GM23248 (cell line): ENCODE measurements around the gene OGT. TPM values are rescaled to one million over a fixed set of nuclear protein-coding genes. Genes with fewer than 3 reads are reported as not detected.

Experiments used
- DNase-seq: peaks from one replicate; pipeline ENCODE4 v3.0.0-alpha.2; 2015
- H2AFZ ChIP-seq: fragments of 200-600 bp; sonication (generic); 2 replicates; pipeline ENCODE4 v1.6.1; 2016; ENCODE audit warnings: antibody characterized with exemption
- H3F3A ChIP-seq: fragments of 200-600 bp; sonication (generic); 2 replicates; pipeline ENCODE4 v1.6.1; 2016; ENCODE audit warnings: mild to moderate bottlenecking, antibody characterized with exemption, mixed run types; ENCODE audit not compliant: insufficient read depth
- H3K27ac ChIP-seq: fragments of 200-600 bp; sonication (generic); 2 replicates; pipeline ENCODE4 v1.5.1; 2016; ENCODE audit warnings: mild to moderate bottlenecking
- H3K27me3 ChIP-seq: fragments of 200-600 bp; sonication (generic); replicated peaks from 2 replicates; pipeline ENCODE4 v1.6.1; 2016; ENCODE audit warnings: mild to moderate bottlenecking; ENCODE audit not compliant: insufficient read depth
- H3K36me3 ChIP-seq: fragments of 200-600 bp; sonication (generic); 2 replicates; pipeline ENCODE4 v1.6.1; 2016; ENCODE audit warnings: low read depth, mild to moderate bottlenecking
- H3K4me1 ChIP-seq: fragments of 200-600 bp; sonication (generic); 2 replicates; pipeline ENCODE4 v1.6.1; 2016; ENCODE audit warnings: mild to moderate bottlenecking; ENCODE audit not compliant: insufficient read depth
- H3K4me2 ChIP-seq: fragments of 200-600 bp; sonication (generic); one replicate; pipeline ENCODE4 v1.6.1; 2016; ENCODE audit warnings: mild to moderate bottlenecking; ENCODE audit not compliant: unreplicated experiment
- H3K4me3 ChIP-seq: fragments of 200-600 bp; sonication (generic); 2 replicates; pipeline ENCODE4 v1.5.1; 2016; ENCODE audit warnings: mild to moderate bottlenecking
- H3K79me2 ChIP-seq: fragments of 200-600 bp; sonication (generic); 2 replicates; pipeline ENCODE4 v1.6.1; 2016; ENCODE audit warnings: mild to moderate bottlenecking; ENCODE audit not compliant: insufficient read depth
- H3K9ac ChIP-seq: fragments of 200-600 bp; sonication (generic); 2 replicates; pipeline ENCODE4 v1.6.1; 2016; ENCODE audit warnings: mild to moderate bottlenecking
- H3K9me2 ChIP-seq: fragments of 200-600 bp; sonication (generic); 2 replicates; pipeline ENCODE4 v1.6.1; 2016; ENCODE audit warnings: mixed run types, mild to moderate bottlenecking, moderate library complexity; ENCODE audit not compliant: insufficient read depth
- H3K9me3 ChIP-seq: fragments of 200-600 bp; sonication (generic); one replicate; pipeline ENCODE4 v1.6.1; 2017; ENCODE audit warnings: low read depth
- H4K20me1 ChIP-seq: fragments of 200-600 bp; sonication (generic); 2 replicates; pipeline ENCODE4 v1.6.0; 2016; ENCODE audit not compliant: insufficient read depth
- EZH2 ChIP-seq: fragments of 200-600 bp; sonication (generic); IDR thresholded peaks from 2 replicates; pipeline ENCODE4 v1.6.1; 2018; ENCODE audit warnings: antibody characterized with exemption, mild to moderate bottlenecking; ENCODE audit not compliant: insufficient read depth, poor library complexity, severe bottlenecking
- EZH2phosphoT487 ChIP-seq: fragments of 200-600 bp; sonication (generic); IDR thresholded peaks from 2 replicates; pipeline ENCODE4 v1.6.1; 2018; ENCODE audit warnings: antibody characterized with exemption, moderate library complexity, mild to moderate bottlenecking, low read depth; ENCODE audit not compliant: insufficient read depth
- WGBS, 2 experiments: methylation state at CpG; one replicate each; pipeline ENCODE4 v1.1.6; 2015 to 2017; ENCODE audit warnings: low lambda C conversion rate in 2 of 2, low coverage in 1 of 2; ENCODE audit errors: missing lambda C conversion rate in 2 of 2; 5-methylcytosine and 5-hydroxymethylcytosine counted together
- in situ Hi-C: fragments of 300-500 bp; cut with MboI; formaldehyde crosslinking; loops from 2 replicates; pipeline ENCODE4 v1.15.0; 2020
- polyA plus RNA-seq: library from polyadenylated mRNA; unstranded; fragments of >200 nt; fragmentation: Nextera tagmentation; extraction: Ambion mirVana; gene quantifications from 2 replicates; pipeline ENCODE4 v1.2.1, GENCODE V29; 2016
- small RNA-seq: library from RNA; depleted of rRNA; stranded (forward); fragments of <200 nt; gene quantifications from one replicate; pipeline ENCODE3, GENCODE V24; 2014; ENCODE audit warnings: low read depth, low replicate concordance
- total RNA-seq: library from RNA; depleted of rRNA; stranded (reverse); fragments of >200 nt; shearing (Covaris generic); gene quantifications from 2 replicates; pipeline ENCODE4 v1.2.3, GENCODE V29; 2014; rRNA removed

The OGT gene
- total and polyA plus RNA-seq, 2 experiments from 2014 or later, result 42.1 to 97.1 TPM

DNA sequence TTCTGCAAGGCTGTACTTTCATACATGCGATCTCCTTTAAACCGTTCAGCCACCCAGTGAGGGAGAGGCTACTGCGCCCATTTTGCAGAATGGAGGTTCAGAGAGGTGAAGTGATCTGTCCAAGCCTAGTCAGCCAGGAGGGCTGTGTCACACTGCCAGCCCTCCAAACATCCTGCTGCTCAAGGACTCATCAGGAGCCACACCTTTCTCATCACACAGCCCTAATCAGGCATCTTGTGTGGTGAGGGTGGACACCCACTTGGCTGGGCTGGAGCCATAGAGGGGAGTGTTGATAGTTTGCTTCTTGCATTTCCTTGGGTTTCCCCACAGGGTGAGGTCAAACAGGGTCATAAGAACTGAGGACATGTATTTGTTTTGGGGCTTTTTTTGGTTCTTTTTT, 90.8 kb downstream of the OGT start:
- no peak for DNase-seq
- no peak for TF ChIP-seq EZH2phosphoT487
- Histone ChIP-seq H3F3A (no peaks in the 10 kb centered on the region), H3K27me3 (no peaks in the 10 kb centered on the region), H3K9me3 (no peaks in the 10 kb centered on the region), H3K36me3 (no peaks in the 10 kb centered on the region), H3K9me2 (no peaks in the 10 kb centered on the region), H3K9ac (no peak overlapping the region), H3K4me1 (peaks cover 11% of the 10 kb centered on the region; the same call in 1 of the 2 replicates), H3K79me2 (no peaks in the 10 kb centered on the region), H3K27ac (no peak overlapping the region), H2AFZ (no peak overlapping the region), H3K4me2 (no peak overlapping the region), H3K4me3 (no peak overlapping the region), H4K20me1 (no peaks in the 10 kb centered on the region)
- 100% methylated on average over 1 to 3 of the region's 3 CpGs for WGBS, 2 experiments
- in situ Hi-C loops, result no loop called here

DNA sequence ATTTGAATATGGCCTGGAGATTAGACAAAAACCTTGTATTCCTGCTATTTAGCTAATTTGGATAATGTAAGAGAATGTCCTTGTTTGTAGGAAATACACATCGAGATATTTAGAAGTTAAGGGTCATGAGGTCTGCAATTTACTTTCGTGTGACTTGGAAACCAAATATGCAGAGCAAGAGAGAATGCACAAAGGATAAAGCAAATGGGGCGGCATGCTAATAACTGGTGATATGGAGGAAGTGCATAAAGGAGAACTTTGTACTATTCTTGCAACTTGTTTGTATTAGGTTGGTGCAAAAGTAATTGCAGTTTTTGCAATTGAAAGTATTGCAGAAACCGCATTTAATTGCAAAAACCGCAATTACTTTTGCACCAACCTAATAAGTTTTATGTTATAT, 92.6 kb downstream of the OGT start:
- Histone ChIP-seq H3K79me2 (no peaks in the 10 kb centered on the region), H3K4me2 (no peak overlapping the region), H3K27me3 (no peaks in the 10 kb centered on the region), H3K9me3 (no peaks in the 10 kb centered on the region), H3K27ac (no peak overlapping the region), H3F3A (no peaks in the 10 kb centered on the region), H3K4me3 (no peak overlapping the region), H2AFZ (no peak overlapping the region), H3K4me1 (peaks cover 11% of the 10 kb centered on the region; the same call in 1 of the 2 replicates), H3K9me2 (no peaks in the 10 kb centered on the region), H4K20me1 (no peaks in the 10 kb centered on the region), H3K36me3 (no peaks in the 10 kb centered on the region), H3K9ac (no peak overlapping the region)
- 82 to 83% methylated on average over 5 of the region's 5 CpGs for WGBS, 2 experiments
- TF ChIP-seq EZH2, result no peak
- no peak for TF ChIP-seq EZH2phosphoT487
- in situ Hi-C loops, result no loop called here
- no peak for DNase-seq

Small RNA genes within 50 kb of the gene (small RNA-seq; reads per million reads assigned to genes)
- gene RF00019, result not detected

Other genes with a start within 250 kb of the OGT start
- 298 and 310 TPM in 2 replicates for gene NONO, start 249.5 kb upstream of the OGT start, total RNA-seq
- 164 and 179 TPM in 2 replicates for gene NONO, start 249.5 kb upstream of the OGT start, polyA plus RNA-seq
- gene ITGB1BP2, start 231.4 kb upstream of the OGT start, total RNA-seq, result 0.22 and 0.25 TPM in 2 replicates
- gene ITGB1BP2, start 231.4 kb upstream of the OGT start, polyA plus RNA-seq, result not detected in 2 replicates
- 12.4 and 12.5 TPM in 2 replicates for gene TAF1, start 166.7 kb upstream of the OGT start, total RNA-seq
- 4.7 and 5.3 TPM in 2 replicates for gene TAF1, start 166.7 kb upstream of the OGT start, polyA plus RNA-seq
- 2.2 and 2.5 TPM in 2 replicates for gene GCNA, start 45.3 kb downstream of the OGT start, total RNA-seq
- 0.99 and 1.5 TPM in 2 replicates for gene GCNA, start 45.3 kb downstream of the OGT start, polyA plus RNA-seq
- not detected in 2 replicates for gene CXCR3, start 85.4 kb downstream of the OGT start, total RNA-seq
- gene CXCR3, start 85.4 kb downstream of the OGT start, polyA plus RNA-seq, result not detected in 2 replicates
- not detected in 2 replicates for gene CXorf49, start 185.2 kb downstream of the OGT start, total RNA-seq
- not detected in 2 replicates for gene CXorf49, start 185.2 kb downstream of the OGT start, polyA plus RNA-seq
- gene CXorf49B, start 230.2 kb downstream of the OGT start, total RNA-seq, result not detected in 2 replicates
- gene CXorf49B, start 230.2 kb downstream of the OGT start, polyA plus RNA-seq, result not detected in 2 replicates